Measurements from ENCODE around the gene ACE. TPM values are rescaled to one million over a fixed set of nuclear protein-coding genes. Genes with fewer than 3 reads are reported as not detected.

ACE gene
- total and polyA plus RNA-seq, 2 donors from 2014 or later: 4.3 to 12.9 TPM

DNA sequence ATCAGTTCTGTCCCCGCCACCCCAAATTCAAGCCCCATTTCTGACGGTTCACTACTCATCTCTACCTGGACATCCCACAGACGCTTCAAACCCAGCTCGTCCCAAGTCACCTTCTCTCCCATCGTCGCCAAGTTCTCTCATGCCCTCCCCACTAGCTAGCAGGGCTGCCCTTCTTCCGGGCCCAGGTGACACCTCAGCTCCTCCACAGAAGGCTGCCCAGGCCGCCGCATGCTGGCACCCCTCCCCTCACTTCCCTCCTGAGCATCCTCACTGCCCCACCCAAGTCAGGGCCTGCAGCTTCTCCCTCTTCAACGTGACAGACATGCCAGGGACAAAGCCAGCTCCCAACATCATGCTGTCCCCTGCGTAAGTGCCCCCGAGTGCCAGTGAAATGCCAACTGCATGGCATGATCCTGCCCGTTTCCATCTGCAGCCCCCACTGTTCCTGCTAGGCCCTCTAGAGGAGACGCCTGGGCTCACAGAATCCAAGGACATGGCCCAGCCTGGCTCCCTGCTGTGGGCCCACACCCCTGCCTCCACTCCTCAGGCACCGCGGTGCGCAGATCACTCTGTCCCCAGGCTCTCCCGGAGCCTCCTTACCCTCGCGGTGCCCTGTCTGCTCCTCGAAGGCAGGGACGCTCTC is 36.6 kb upstream of the ACE start:
- Histone ChIP-seq H3K9me3 (ENCODE audit: control insufficient read depth in 2 of 3, insufficient read depth in 1 of 3, low read length in 3 of 3) (no peaks in the 10 kb centered on the region), H3K4me1 (ENCODE audit: control insufficient read depth in 2 of 3, insufficient read depth in 2 of 3, low read depth in 1 of 3, low read length in 3 of 3) (peaks cover 0 to 7% (median 0%) of the 10 kb centered on the region in 3 donors), H3K27ac (ENCODE audit: low read depth in 2 of 2, low read length in 2 of 2) (no peak overlapping the region), H3K27me3 (ENCODE audit: control insufficient read depth, insufficient read depth, low read length) (no peaks in the 10 kb centered on the region), H3K36me3 (ENCODE audit: control insufficient read depth in 2 of 3, insufficient read depth in 3 of 3, low read length in 3 of 3) (no peaks in the 10 kb centered on the region), H3K9ac (ENCODE audit: low read length in 3 of 3) (no peak overlapping the region), H3K4me3 (ENCODE audit: low read length in 3 of 3) (no peak overlapping the region)
- FAIRE-seq (no peak), DNase-seq (peak in 1 of 5 donors; percentile 35)
- intact Hi-C loops (cut with DNase I): no loop called here
- TF ChIP-seq, protein P1, sequence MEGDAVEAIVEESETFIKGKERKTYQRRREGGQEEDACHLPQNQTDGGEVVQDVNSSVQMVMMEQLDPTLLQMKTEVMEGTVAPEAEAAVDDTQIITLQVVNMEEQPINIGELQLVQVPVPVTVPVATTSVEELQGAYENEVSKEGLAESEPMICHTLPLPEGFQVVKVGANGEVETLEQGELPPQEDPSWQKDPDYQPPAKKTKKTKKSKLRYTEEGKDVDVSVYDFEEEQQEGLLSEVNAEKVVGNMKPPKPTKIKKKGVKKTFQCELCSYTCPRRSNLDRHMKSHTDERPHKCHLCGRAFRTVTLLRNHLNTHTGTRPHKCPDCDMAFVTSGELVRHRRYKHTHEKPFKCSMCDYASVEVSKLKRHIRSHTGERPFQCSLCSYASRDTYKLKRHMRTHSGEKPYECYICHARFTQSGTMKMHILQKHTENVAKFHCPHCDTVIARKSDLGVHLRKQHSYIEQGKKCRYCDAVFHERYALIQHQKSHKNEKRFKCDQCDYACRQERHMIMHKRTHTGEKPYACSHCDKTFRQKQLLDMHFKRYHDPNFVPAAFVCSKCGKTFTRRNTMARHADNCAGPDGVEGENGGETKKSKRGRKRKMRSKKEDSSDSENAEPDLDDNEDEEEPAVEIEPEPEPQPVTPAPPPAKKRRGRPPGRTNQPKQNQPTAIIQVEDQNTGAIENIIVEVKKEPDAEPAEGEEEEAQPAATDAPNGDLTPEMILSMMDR (IDR thresholded peaks at IDR 0.05; ENCODE audit: borderline replicate concordance, extremely low read depth, insufficient read depth): no peak

DNA sequence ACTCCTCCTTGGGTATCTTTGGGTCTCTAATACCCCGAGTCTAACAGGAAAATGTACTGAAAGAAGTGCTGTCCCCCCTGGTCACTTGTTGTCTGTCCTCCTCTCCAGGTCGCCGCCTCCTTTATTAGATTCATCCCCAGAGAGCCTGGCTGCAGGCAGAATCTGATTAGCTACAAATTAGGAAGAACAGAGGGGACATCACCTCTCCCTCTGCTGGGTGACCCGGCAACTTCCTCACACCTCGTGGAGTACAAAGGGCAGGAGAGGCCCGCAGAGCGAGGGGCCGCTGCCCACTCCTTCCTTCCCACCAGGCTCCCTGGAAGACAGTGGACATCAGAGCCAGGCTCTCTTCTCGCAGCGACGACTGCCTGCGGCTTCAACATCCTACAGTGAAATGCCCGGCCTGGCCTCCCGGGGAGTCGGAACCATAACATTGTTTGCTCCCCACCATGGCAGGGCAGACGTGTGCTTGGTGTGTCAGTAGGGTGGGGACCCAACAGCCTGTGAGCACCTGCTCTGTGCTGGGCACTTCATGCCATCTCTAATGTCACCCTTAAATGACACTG is 36.0 kb upstream of the ACE start:
- H3K4me1 ChIP-seq (ENCODE audit: control insufficient read depth in 2 of 3, insufficient read depth in 2 of 3, low read depth in 1 of 3, low read length in 3 of 3): peaks cover 0 to 7% (median 0%) of the 10 kb centered on the region in 3 donors
- H3K27ac ChIP-seq (ENCODE audit: low read depth in 2 of 2, low read length in 2 of 2): no peak overlapping the region

DNA sequence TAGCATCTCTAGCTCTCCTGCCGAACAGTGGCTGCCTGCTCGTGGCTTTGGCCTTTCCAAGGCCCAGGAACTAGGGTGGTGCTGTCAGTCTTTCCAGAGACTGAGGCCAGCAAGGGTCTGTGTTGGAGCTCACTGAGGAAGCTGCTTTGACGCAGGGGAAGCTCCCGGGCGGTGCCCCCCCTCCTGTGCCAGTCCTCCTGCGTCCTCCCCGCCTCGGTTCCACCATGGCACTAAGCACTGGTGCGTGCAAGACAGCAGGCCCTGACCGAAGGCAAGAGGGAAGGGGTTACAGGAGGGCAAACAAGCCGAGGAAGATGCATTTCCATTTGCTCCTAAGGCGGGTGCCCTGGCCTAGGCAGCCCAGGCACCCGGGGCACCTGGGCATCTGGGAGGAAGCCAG is 35.2 kb upstream of the ACE start:
- peaks cover 0 to 7% (median 0%) of the 10 kb centered on the region in 3 donors for H3K4me1 ChIP-seq (ENCODE audit: control insufficient read depth in 2 of 3, insufficient read depth in 2 of 3, low read depth in 1 of 3, low read length in 3 of 3)
- DNase-seq (no peak), FAIRE-seq (no peak)
- H3K27me3 ChIP-seq (ENCODE audit: control insufficient read depth, insufficient read depth, low read length): no peaks in the 10 kb centered on the region
- intact Hi-C loops (cut with DNase I): no loop called here
- H3K4me3 ChIP-seq (ENCODE audit: low read length in 3 of 3): no peak overlapping the region
- H3K9me3 ChIP-seq (ENCODE audit: control insufficient read depth in 2 of 3, insufficient read depth in 1 of 3, low read length in 3 of 3): no peaks in the 10 kb centered on the region
- H3K9ac ChIP-seq (ENCODE audit: low read length in 3 of 3): no peak overlapping the region
- H3K27ac ChIP-seq (ENCODE audit: low read depth in 2 of 2, low read length in 2 of 2): no peak overlapping the region
- no peaks in the 10 kb centered on the region for H3K36me3 ChIP-seq (ENCODE audit: control insufficient read depth in 2 of 3, insufficient read depth in 3 of 3, low read length in 3 of 3)
- TF ChIP-seq, protein P1 (IDR thresholded peaks at IDR 0.05; ENCODE audit: borderline replicate concordance, extremely low read depth, insufficient read depth): no peak

More for the DNA sequence above, 36.0 kb upstream of the ACE start:
- Histone ChIP-seq H3K9me3 (ENCODE audit: control insufficient read depth in 2 of 3, insufficient read depth in 1 of 3, low read length in 3 of 3) (no peaks in the 10 kb centered on the region), H3K4me3 (ENCODE audit: low read length in 3 of 3) (no peak overlapping the region), H3K36me3 (ENCODE audit: control insufficient read depth in 2 of 3, insufficient read depth in 3 of 3, low read length in 3 of 3) (no peaks in the 10 kb centered on the region), H3K9ac (ENCODE audit: low read length in 3 of 3) (no peak overlapping the region), H3K27me3 (ENCODE audit: control insufficient read depth, insufficient read depth, low read length) (no peaks in the 10 kb centered on the region)
- DNase-seq (peak in 1 of 5 donors; percentile 36), FAIRE-seq (no peak)
- TF ChIP-seq, protein P1 (IDR thresholded peaks at IDR 0.05; ENCODE audit: borderline replicate concordance, extremely low read depth, insufficient read depth): no peak
- intact Hi-C loops (cut with DNase I): no loop called here

Data from kidney (tissue), 14 donors.